Dermis blood vessel endothelial cell (primary cell): ENCODE data around the gene EGFL7. TPM values are rescaled to one million over a fixed set of nuclear protein-coding genes. Genes with fewer than 3 reads are reported as not detected.
A peak's percentile ranks its signal among the peaks of the same experiment; 100 is the strongest.

Experiments used
- DNase-seq: peaks from one replicate; pipeline ENCODE4 v3.0.0; 2010
- total RNA-seq: library from RNA; depleted of rRNA; stranded (reverse); fragments of >200 nt; gene quantifications from 2 replicates; pipeline ENCODE4 v1.2.3, GENCODE V29; 2014

The EGFL7 gene
- total RNA-seq, 1 donor from 2014 or later: 768 TPM

DNA sequence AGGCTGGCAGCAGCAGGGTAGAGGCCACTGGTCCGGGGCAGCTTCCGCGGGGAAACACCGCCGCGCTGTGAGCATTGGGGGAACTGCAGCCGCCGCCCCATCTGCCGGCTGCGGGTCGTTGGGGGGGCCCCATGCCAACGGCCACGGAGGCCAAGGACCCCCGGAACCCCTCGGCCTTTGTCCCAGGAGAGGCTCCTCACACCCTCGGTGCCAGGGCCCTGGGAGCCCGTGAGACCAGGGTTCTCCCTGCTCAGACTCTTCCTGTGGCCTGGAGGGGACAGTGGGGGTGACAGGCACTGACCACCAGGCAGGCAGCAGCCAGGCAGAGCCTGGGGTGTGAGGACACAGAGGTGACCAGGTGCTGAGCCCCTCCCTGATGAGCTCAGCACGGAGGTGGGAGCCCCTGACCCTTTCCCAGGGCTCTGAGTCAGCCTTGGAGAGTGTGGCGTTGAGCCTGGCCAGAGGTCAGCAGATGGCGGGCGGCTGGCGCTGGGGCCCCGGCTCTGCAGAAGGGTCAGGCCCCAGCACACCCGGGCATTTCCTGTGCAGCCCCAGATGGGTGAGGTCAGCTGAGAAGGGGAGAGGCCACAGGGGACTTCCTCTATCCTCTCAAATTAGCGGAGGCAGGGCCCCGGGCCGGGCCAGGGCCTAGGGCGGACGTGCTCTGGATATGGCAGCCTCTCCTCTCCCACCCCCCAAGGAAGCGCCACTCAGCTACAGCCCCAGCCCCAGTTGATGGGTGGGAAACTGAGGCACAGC is 17.9 kb upstream of the EGFL7 start:
- peak; percentile 97 for DNase-seq

DNA sequence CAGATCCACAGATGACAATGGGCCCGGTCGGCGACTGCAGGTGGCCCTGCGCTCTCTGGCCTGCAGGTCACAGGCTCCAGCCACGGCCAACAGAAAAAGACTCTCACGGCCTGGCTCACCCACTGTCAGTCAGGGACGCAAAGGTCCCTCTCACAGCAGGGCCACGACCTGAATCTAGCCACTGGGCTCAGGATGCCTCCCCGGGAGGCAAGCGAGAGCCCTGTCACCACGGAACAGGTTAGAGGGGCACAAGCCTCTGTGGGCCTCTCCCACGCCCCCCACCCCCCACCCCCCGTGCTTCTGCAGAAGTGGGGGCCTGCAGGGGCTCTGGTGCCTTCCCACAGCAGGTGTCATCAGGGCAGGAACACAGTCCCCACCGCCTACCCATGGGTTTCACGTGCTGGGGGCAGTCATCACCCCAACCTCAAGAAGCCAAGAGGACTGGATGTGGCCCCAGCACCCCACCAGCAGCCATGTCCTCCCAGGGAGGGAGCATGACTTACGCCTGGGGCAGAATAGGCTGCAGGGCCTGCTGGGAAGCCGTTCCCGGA is 17.3 kb upstream of the EGFL7 start:
- DNase-seq: no peak

DNA sequence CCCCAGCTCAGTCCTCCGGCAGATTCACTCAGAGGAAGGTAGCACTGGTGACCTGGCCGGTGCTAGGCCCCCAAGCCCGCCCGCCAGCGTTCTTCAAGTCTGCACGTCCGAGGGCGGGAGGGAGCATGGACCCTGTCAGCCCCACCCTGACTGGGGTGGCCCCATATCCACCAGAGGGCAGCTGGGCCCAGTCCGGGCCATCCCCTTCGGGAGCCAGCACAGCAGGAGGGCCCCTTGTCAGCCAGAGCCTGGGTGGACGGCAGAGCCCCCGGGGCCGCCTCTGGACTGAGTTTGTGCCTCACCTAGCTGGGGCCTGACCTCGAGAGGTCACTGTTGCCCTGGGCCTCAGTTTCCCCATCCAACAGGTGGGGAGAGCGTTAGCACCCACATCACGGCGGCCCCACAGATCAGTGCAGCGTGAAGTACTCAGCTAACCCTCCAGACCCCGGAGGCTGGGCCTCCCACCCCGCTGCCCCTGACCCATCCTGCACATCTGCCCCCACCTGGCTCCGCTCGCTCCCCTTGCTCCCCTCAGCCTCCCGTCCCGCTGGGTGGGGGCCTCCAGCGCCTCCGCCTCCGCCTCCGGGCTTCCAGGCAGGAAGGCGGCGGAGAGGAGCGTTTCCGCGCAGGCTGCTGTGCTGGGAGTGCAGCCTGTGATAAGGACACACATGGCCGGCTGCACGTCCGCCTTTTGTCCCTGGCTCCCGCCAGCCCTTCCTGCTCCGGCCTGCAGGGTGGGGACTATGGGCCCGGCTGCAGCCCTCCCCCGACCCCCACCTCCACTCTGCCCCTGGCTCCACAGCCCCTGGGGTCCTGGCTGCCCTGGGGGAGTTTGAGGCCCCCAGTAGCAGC is 16.6 kb upstream of the EGFL7 start:
- DNase-seq: peak; percentile 98

DNA sequence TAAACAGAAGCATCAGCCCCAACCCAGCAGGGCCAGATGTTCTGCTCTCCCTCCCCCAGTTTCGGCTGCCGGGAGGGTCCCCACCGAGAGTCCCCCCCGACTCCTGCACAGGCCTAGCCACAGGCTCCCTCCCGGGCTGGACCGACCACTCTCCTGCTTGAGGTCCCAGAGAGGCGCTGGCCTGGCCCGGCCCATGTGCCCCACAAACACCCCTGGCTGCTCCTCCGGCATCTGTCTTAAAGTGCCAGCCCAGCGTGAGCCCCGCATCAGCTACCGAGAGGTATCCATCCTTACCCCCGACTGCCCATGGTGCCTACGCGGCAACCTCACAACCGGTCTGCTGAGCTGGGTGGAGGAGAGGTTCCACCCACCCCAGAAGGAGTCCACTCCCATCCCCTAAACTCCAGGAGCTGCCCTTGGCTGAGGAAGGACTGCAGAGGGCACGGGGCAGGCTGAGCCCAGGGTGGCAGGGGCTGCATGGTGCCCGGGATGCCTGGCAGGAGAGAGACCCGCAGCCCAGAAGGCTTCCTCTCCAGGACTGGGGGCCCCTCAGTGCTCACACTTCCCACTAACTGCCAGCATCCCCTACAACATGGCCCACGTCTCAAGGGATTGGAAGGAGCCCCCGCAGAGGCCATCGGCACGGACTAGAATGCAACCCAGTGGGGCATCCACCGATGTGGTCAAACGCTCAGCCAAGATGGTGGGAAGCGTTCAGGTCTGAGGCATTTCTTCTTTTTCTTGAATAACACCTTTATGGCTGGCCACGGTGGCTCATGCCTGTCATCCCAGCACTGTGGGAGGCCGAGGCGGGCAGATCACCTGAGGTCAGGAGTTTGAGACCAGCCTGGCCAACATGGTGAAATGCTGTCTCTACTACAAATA is 15.6 kb upstream of the EGFL7 start:
- DNase-seq: peak; percentile 48

DNA sequence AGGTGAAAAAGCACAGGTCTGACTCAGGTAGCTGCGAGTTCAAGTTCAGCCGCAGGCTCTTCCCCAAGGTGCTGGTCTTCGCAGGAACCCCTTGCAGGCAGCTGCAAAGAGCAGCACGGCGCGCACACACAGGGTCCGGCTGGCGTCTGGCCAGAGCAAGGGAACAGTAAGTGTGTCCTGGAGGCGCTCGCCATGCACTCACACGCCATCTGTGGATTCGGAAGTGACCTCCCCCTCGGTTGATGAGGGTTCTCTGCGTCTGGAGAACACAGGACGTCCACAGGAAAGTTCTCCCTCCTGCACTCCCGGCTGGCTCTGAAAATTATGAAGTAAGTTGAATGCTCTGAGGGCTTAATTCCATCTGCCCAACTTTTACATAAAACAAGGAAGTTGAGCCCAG is 14.0 kb upstream of the EGFL7 start:
- DNase-seq: peak; percentile 98

DNA sequence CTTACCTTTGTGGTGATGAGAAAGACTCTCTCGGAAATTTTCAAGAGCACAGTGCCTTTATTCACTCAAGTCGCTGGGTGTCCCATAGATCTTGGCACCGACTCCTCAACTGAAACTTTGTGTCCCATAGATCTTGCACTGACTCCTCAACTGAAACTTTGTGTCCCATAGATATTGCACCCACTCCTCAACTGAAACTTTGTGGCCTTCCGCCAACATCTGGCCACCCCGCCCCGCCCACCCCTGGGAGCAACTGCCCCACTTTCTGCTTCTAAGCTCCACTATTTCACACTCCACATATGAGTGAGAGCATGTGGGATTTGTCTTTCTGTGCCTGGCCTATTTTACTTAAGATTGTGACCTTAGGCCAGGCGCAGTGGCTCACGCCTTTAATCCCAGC is 12.7 kb upstream of the EGFL7 start:
- DNase-seq: no peak

DNA sequence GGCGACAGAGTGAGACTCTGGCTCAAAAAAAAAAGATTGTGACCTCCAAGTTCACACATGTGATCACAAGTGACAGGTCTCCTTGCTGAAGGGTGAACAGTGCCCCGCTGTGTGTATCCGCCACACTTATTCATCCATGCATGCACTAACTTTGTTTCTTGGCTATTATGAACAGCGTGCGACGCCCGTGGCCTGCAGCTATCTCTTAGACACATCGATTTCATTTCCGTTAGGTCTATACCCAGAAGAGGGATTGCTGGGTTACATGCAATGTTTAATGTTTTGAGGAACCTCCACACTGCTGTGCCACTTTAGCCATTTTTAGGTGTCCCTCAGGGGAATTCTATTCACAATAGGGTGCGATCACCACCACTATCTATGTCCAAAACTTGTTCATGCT is 12.1 kb upstream of the EGFL7 start:
- DNase-seq: no peak

DNA sequence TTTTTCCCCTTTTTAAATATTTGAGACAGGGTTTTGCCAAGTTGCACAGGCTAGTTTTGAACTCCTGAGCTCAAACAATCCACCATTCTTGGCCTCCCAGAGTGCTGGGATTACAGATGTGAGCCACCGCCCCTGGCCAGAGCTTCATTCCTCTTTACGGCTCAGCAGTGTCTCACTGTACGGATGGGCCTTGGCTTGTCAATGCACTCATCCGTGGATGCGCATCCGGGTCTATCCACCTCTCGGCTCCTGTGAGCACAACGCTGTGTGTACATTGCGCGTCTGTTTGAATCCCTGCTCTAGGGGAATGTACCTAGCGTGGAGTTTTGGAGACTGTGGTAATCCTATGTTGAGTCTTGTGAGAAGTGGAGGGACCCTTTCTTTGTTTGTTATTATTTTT is 10.9 kb upstream of the EGFL7 start:
- DNase-seq: no peak

DNA sequence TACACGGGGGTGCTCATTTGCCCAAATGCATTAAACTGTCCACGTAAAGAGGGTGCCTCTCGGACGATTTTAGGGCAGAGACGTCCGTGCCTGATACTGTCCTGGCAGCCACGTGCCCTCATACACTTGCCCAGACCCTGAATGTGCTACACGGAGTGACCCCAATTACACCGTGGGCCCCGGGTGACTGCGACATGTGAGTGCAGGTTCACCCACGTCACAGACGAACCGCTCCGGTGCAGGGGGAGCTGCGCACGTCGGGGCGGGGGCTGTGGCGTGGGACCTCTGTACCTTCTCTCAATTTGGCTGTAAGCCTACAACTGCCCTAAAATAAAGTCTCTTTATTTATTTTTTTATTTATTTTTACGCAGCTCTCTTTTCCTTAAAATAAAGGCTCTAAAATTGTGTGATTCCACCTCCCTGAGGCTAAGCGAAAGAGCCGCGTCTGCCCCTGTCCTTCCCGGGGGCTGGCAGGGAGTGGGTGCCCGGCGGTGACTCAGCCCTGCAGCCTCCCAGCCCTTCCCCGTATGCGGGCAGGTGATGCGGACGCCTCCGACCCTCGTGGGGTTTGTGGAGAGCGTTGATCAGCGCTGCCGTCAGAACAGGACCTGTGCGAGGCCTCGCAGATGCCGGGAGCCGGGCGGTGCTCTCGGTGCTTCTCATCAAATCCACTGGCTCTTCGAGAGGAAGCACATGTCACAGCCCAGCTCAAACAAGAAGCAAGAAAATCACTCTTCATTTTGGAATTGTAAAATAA is 9.2 kb upstream of the EGFL7 start:
- peak; percentile 54 for DNase-seq

DNA sequence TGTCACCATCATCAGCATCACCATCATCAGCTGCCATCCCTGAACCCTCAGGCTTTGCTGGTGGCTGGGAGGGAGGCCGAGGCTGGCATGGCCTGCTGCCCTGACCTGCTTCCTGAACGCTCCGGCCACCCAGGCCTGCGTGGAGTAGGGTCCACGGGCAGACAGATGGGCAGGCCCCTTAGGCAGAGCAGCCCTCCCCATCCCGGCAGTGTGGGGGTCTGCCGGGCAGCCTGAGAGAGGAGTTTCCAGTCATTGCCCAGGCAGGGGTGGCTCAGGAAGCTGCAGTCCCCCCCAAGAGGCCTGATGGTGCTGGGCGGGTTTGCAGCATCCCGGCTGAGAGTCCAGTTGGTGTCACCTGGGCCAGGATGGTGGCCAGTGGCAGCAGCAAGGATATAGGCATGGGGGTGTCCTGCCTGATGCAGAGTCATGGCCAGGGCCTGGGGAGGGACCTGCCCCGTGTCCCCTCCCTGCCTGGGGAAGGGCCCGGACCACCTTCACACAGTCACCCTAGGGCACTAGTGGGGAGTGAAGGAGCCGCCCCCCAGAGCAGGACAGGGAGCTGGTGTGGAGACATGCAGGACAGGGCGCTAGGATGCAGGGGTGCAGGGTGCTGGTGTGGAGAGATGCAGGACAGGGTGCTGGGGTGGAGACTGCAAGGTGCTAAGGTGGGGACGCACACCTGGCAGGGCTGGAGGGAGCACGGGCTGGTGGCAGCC is 7.7 kb upstream of the EGFL7 start:
- no peak for DNase-seq

DNA sequence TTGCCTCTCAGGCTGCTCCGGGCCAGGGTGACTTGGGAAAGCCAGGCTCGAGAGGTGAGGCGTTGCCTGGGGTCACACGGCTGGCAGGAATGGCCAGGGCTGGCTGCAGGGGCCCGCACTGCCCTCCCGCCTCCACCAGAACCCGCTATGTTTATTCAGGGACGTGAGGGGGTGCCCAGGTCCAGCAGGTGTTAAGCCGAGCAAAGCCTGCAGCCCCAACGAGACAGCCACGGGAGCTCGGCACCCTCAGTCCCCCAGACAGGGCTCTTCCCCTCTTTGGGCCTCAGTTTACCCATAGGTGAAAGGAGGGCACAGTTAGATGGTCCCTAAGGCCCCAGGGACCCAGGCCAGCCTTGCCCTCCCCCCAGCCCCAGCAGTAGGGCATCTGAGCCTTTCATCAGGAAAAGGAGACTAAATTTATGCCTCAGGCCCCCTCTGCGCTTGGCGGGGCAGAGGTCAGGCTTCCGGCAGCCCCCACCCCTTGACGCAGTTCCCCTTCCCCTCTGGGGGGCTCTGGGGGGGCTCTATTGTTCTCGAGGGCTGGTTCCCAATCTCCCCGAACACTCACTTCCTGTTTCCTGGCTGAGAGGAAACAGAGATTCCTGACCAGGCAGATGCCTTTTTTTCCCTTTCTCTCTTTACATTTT is 7.1 kb upstream of the EGFL7 start:
- peak; percentile 98 for DNase-seq

DNA sequence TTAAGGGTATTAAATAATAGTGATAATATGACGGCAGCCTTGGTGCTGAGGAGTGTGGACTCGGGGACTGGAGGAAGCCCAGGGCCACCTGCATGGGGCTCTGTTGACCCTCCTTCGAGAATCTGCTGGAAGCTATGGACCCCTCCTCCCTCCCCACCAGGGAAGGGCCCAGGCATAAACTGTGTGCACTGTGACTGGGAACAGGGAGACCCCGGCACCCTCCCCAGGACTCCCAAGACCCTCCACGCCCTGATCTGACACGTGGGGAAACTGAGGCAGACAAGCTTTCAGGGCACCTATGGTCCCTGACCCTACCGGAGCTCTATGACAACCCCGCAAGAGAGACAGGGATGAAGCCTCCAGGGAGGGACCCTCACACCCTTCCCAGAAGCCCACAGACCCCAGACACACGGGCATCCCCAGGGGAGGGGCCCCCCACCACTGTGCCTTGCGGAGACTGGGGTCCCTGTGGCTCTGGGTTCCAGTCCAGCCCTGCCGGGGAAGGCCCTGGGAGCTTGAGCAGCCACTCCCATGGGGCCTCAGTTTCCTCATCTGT is 6.5 kb upstream of the EGFL7 start:
- DNase-seq: no peak

DNA sequence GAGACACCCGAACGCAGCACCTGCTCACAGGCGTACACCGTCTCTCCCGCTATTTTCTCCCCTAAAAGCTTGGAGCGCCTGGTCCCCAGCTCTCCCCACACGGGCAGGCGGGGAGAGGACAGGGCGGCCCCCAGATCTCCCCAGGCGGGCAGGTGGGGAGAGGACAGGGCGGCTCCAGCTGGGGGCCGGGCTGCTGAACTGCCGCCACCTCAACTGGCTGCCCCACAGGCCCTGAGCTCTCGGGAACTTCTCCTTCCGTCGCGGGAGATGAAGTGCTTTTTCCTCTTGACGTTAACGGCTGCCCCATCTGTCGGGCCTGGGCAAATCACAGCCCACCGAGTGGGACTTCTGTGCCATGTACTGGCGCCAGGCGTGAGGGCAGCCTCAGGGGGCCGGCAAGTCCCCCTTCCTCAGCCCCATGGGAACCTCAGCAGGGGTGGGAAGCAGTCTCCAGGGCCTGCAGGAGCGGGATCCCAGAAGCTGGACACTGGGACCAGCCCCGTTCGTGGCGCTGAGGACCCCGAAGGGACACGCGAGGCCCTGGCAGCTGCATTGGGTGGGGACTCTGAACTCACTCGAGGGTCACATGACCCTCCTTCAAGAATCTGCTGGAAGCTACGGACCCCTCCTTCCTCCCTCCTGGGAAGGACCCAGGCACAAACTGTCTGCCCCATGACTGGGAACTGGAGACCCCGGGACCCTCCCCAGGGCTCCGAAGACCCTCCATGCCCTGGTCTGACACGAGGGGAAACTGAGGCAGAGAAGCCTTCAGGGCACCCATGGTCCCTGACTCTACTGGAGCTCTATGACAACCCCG is 5.7 kb upstream of the EGFL7 start:
- peak; percentile 50 for DNase-seq

DNA sequence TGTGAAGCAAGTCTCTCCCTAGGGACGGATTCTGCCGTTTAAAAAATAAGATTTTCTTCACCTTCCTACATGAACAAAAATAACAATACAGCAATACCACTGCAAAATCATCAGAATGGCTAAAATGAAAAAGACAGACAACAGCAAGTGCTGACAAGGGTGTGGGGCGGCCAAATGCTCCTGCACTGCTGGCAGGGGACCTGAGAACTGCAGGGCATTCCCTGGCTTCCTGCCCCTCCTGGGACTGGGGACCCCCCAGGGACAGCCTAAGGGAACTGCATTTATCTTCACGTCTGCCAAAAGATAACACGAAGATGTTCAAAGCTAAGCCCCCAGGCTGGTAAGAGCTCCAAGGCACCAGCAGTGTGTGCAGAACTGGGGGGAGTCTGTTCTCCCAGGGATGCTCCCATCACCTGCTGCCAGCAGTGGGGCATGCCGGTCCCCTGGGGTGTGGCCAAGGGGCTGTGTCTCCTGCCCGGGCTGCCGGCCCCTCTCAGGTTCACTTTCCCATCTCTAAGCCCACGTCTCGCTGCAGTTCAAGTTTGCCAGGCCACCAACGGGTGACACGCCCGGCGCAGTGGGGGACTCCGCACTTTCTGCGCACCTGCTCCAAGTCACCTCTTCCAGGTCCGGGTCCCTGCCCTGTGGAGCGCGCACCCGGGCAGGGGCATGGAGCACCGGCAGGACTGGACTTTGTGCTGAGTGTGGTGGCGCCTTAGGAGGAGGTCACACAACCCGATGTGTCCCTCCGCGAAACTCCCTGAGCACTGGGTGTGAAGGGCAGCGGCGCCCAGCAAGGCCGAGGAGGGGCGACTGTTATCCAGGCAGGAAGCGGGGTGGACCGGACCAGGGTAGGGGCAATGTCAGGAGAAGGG is 4.5 kb upstream of the EGFL7 start:
- DNase-seq: no peak

DNA sequence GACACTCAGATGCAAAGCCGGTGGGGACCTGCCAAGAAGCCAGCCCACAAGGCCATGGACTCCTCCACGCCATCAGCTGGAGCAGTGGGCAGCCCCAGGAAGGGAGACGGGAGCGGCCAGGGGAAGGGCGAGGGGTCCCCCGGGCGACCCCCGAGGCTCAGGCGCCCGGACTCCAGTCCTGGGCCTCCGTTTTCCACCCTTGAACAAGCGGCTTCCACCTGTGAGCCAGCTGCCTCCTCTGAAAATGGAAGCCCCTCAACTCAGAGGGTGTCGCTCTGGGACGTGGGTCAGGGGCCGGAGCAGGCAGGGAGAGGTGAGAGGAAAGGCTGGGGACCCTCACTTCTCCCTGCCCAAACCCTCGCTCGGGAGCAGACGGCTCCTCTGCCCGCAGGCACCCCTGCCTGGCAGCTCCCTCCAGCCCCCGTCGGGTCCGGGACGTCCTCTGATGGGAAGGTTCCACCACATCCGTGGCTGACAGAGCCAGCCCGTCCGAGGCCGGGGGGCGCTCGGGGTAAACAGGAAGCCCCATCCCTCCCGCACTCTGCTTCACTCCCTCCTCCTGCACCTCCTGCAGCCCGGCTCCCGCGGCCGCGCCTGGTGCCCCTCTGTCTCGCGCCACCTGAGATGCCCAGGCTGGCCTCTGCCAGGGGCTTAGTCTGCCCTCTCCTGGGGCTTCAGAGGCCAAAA is 3.7 kb upstream of the EGFL7 start:
- DNase-seq: peak; percentile 30

DNA sequence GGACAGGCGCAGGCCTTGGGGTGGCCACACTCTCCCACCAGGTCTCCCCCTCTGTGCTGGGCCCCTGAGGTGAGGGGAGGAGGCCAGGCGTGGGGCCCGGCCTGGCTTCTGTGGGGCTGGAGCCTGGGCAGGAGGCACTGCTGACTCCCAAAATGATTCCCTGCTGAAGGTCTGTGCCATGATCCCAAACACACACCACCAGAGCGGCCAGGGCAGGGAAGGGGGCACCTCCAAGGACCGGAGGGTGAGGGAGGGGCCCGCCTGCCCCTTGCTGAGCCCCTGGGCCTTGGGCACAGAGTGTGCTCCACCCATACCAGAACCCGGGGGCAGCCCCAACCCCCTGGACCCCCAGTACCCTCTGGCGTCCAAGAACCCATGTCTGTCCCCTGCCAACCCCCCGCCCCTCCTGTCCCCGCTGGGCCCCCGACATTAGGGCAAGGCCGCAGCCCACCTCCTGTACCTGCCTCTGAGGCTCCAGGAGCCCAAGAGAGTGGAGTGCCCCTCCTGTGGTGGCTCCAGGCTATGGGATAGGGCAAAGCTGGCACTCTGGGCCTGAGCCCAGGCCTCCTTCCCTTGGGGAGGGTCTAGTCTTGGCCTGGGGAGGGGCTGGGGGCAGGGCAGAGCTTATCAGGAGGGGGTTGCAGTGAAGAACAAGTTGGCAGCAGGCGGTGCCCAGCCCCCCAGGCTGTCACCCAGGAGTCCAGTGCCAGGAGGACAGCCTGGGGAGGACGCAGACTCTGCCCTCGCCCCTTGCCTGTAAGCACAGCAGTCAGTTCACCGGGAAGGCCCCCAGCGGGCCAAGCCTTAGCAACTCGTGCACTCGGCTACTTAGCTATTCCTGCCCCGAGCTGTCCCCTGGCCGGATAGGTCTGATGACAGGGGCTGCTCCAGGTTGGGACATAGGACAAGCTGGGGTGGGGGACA is 2.6 kb upstream of the EGFL7 start:
- no peak for DNase-seq
